ENCODE data around the gene VPREB1. TPM values are rescaled to one million over a fixed set of nuclear protein-coding genes. Genes with fewer than 3 reads are reported as not detected.

Gene VPREB1
- total RNA-seq, 2 experiments from 2014 or later: 1.7 to 3.6 TPM

GRCh38 chr22:22229683-22230420 lies 14.7 kb upstream of the VPREB1 start:
- Histone ChIP-seq H3K9me2 (ENCODE audit: insufficient read depth, low read length) (no peaks in the 10 kb centered on the region), H3K36me3 (ENCODE audit: insufficient read depth, low read length) (no peaks in the 10 kb centered on the region), H2AFZ (ENCODE audit: low read length) (no peak overlapping the region), H3K4me2 (ENCODE audit: low read length) (no peak overlapping the region), H3K27ac (ENCODE audit: low read depth, low read length, poor library complexity, severe bottlenecking) (no peak overlapping the region), H3K4me3 (ENCODE audit: low read depth, low read length, poor library complexity, severe bottlenecking) (no peak overlapping the region), H3K9me3 (ENCODE audit: low read length) (no peaks in the 10 kb centered on the region), H3K4me1 (ENCODE audit: insufficient read depth, low read length, poor library complexity, severe bottlenecking) (peaks cover 12% of the 10 kb centered on the region), H3K79me2 (ENCODE audit: insufficient read depth, low read depth, low read length) (no peaks in the 10 kb centered on the region), H4K20me1 (ENCODE audit: insufficient read depth, low read length) (no peaks in the 10 kb centered on the region)
- TF ChIP-seq CTCF (conservative IDR thresholded peaks at IDR 0.05; ENCODE audit: low read length) (no peak), EZH2phosphoT487 (IDR thresholded peaks at IDR 0.05; ENCODE audit: borderline replicate concordance, low read depth, low read length) (no peak)
- DNase-seq (ENCODE audit: low spot score): no peak
- BruUV-seq (replicated peaks): no TSS peak
- intact Hi-C loops (cut with micrococcal nuclease; ENCODE audit: unreplicated experiment): no loop called here
- ChIA-PET CTCF (ENCODE audit: unreplicated experiment) (no interaction called here), POLR2A (no interaction called here)

- Histone ChIP-seq H3K4me2 (ENCODE audit: low read length) (no peak overlapping the region), H3K4me3 (ENCODE audit: low read depth, low read length, poor library complexity, severe bottlenecking) (no peak overlapping the region), H3K27ac (ENCODE audit: low read depth, low read length, poor library complexity, severe bottlenecking) (no peak overlapping the region), H2AFZ (ENCODE audit: low read length) (no peak overlapping the region), H3K9me3 (ENCODE audit: low read length) (no peaks in the 10 kb centered on the region), H3K36me3 (ENCODE audit: insufficient read depth, low read length) (no peaks in the 10 kb centered on the region), H3K79me2 (ENCODE audit: insufficient read depth, low read depth, low read length) (no peaks in the 10 kb centered on the region), H3K4me1 (ENCODE audit: insufficient read depth, low read length, poor library complexity, severe bottlenecking) (peaks cover 12% of the 10 kb centered on the region), H3K9me2 (ENCODE audit: insufficient read depth, low read length) (no peaks in the 10 kb centered on the region), H4K20me1 (ENCODE audit: insufficient read depth, low read length) (no peaks in the 10 kb centered on the region)
- DNase-seq (ENCODE audit: low spot score): no peak
- no TSS peak for BruUV-seq (replicated peaks)
- TF ChIP-seq EZH2phosphoT487 (IDR thresholded peaks at IDR 0.05; ENCODE audit: borderline replicate concordance, low read depth, low read length) (no peak), CTCF (conservative IDR thresholded peaks at IDR 0.05; ENCODE audit: low read length) (no peak)
- intact Hi-C loops (cut with micrococcal nuclease; ENCODE audit: unreplicated experiment): no loop called here
- CTCF ChIA-PET (ENCODE audit: unreplicated experiment): no interaction called here
- POLR2A ChIA-PET: no interaction called here
Measured at GRCh38 chr22:22230438-22230837, 14.1 kb upstream of the VPREB1 start.

- no peak overlapping the region for H3K4me3 ChIP-seq (ENCODE audit: low read depth, low read length, poor library complexity, severe bottlenecking)
- DNase-seq (ENCODE audit: low spot score): no peak
- H3K79me2 ChIP-seq (ENCODE audit: insufficient read depth, low read depth, low read length): no peaks in the 10 kb centered on the region
- no TSS peak for BruUV-seq (replicated peaks)
- no peaks in the 10 kb centered on the region for H4K20me1 ChIP-seq (ENCODE audit: insufficient read depth, low read length)
- H2AFZ ChIP-seq (ENCODE audit: low read length): no peak overlapping the region
- no peaks in the 10 kb centered on the region for H3K9me3 ChIP-seq (ENCODE audit: low read length)
- CTCF ChIA-PET (ENCODE audit: unreplicated experiment): no interaction called here
- no peak overlapping the region for H3K4me2 ChIP-seq (ENCODE audit: low read length)
- intact Hi-C loops (cut with micrococcal nuclease; ENCODE audit: unreplicated experiment): no loop called here
- no peaks in the 10 kb centered on the region for H3K36me3 ChIP-seq (ENCODE audit: insufficient read depth, low read length)
- POLR2A ChIA-PET: no interaction called here
- TF ChIP-seq EZH2phosphoT487 (IDR thresholded peaks at IDR 0.05; ENCODE audit: borderline replicate concordance, low read depth, low read length) (no peak), CTCF (conservative IDR thresholded peaks at IDR 0.05; ENCODE audit: low read length) (no peak)
- peaks cover 12% of the 10 kb centered on the region for H3K4me1 ChIP-seq (ENCODE audit: insufficient read depth, low read length, poor library complexity, severe bottlenecking)
- no peak overlapping the region for H3K27ac ChIP-seq (ENCODE audit: low read depth, low read length, poor library complexity, severe bottlenecking)
- no peaks in the 10 kb centered on the region for H3K9me2 ChIP-seq (ENCODE audit: insufficient read depth, low read length)
Measured at GRCh38 chr22:22233081-22233480, 11.5 kb upstream of the VPREB1 start.

Data from OCI-LY7 (cell line).